Measurements from ENCODE around the gene FATE1. TPM values are rescaled to one million over a fixed set of nuclear protein-coding genes. Genes with fewer than 3 reads are reported as not detected.
"Not testable (repeated sequence)": the region's sequence is repeated elsewhere in the genome, so short reads cannot be mapped to it uniquely, and the experiment has no call there.

FATE1 gene
- not detected for total RNA-seq

DNA sequence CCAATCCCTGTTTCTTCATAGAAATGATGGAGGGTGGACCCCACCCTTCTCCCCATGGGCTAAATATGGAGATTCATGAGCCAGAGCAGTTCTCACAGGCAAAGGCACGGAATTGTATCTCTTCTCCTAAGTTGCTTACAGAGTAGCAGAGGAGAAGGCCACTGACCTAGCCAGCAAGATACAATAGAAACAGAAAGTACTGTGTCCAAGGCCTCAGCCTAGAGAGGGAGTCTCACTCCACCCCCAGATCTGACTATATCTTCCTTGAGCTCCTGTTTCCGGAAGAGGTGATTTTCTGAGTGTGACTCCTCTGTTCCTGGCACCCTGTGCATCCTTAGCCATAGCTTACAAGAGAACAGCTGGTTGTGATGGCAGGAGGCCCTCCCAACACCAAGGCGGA is at the start of gene FATE1:
Gene FATE1, plus strand, starts transcription at position 284 of the 400 bp plus-strand sequence. Its CDS starts 85 bp downstream, at position 369.
- no peaks in the 10 kb centered on the region for H3K4me1 Mint-ChIP-seq
- no peaks in the 10 kb centered on the region for H3K27me3 Mint-ChIP-seq
- DNase-seq: no peak
- H3K27ac Mint-ChIP-seq: no peak within 1 kb of the TSS
- no peaks in the 10 kb centered on the region for H3K9me3 Mint-ChIP-seq
- H3K4me3 Mint-ChIP-seq: no peak within 1 kb of the TSS
- CTCF ChIA-PET: no interaction called here
- POLR2A ChIA-PET: no interaction called here
- no peaks in the 10 kb centered on the region for H3K36me3 Mint-ChIP-seq (ENCODE audit: low read depth)

DNA sequence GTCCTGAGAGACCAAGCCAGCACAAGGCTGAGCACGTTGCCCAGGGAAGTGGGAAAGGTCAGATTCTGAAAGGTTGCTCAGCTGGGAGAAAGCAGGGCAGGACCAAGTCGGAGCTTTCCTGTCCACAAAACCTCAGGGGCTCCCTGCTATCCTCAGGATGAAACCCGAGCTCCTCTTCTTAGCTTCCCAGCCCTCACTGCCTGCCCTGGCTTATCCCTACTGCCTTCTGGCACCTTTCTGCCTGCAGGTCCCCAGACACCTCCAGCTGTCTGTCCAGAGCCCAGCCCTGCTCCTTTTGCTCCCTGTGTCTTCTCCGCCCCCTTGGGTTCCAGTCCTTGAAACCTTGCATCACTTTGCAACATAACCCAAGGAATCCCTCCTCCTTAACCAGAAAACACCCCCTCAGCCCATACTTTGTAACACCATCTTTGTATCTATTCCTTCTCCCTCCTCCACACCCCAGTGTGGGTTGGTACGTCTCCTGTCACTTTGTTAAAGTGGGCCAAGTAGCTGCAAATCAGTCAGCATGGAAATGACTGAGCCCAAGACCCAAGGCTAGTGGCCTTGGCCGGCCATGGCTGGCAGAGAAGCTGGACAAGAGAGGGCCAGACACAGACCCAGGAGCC is 40.6 kb upstream of the FATE1 start:
- no peak overlapping the region for H3K4me3 Mint-ChIP-seq
- no peak overlapping the region for H3K27ac Mint-ChIP-seq
- POLR2A ChIA-PET: no interaction called here
- H3K4me1 Mint-ChIP-seq: no peaks in the 10 kb centered on the region
- CTCF ChIA-PET: interaction anchor here (1.5 kb wide), 1 partner anchor 10 kb away, joined by 3 read pairs; no protein-coding TSS in a partner anchor
- no peaks in the 10 kb centered on the region for H3K36me3 Mint-ChIP-seq (ENCODE audit: low read depth)
- H3K27me3 Mint-ChIP-seq: no peaks in the 10 kb centered on the region
- no peaks in the 10 kb centered on the region for H3K9me3 Mint-ChIP-seq
- no peak for DNase-seq

DNA sequence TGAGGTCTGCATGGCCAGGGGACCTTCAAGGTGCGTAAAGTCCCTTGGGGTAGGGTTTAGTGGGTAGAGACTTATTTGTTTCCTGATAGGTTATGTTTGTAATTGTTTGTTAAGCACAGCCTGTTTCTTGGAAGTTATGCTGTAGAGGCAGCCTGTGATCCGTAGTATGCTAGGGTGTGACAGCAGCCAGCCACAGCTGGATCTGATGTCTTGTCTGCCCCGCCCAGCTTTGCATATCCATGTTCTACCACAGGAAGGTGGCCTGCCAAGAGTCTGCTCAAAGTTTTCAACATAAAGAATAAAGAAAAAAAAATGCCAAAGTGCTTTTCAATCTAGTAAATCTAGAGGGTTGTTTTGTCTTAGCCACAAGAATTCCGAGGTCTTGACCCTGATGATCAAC is 39.6 kb upstream of the FATE1 start:
- Mint-ChIP-seq H3K27me3 (no peaks in the 10 kb centered on the region), H3K4me1 (no peaks in the 10 kb centered on the region), H3K4me3 (no peak overlapping the region), H3K27ac (no peak overlapping the region), H3K36me3 (ENCODE audit: low read depth) (no peaks in the 10 kb centered on the region), H3K9me3 (no peaks in the 10 kb centered on the region)
- ChIA-PET POLR2A (no interaction called here), CTCF (no interaction called here)
- no peak for DNase-seq

GRCh38 chrX:151679798-151680402 is 35.9 kb upstream of the FATE1 start:
- CTCF ChIA-PET: no interaction called here

DNA sequence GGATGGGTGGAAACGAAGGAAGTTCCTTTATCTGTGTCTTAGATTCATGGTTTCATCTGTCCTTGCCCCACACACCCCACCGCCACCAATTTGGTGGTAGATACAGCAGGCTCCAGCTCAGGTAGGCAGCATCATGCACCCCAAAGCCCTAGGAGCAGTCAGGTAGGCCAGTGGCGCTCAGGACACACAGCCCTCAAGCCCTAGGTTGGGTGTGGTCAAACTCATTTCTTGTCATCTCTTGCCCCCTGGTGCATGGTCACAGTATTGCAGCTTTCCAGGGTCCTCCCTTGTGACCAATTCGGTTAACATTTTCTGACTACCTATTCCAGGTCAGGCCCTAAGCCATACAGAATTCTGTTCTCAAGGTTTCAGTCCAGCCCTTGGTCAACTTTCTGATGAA is 35.0 kb upstream of the FATE1 start:
- Mint-ChIP-seq H3K4me1 (peaks cover 7% of the 10 kb centered on the region), H3K4me3 (no peak overlapping the region), H3K36me3 (ENCODE audit: low read depth) (no peaks in the 10 kb centered on the region), H3K9me3 (no peaks in the 10 kb centered on the region), H3K27ac (no peak overlapping the region), H3K27me3 (peaks cover 15% of the 10 kb centered on the region)
- DNase-seq: peak; percentile 49
- ChIA-PET CTCF (no interaction called here), POLR2A (no interaction called here)

More at GRCh38 chrX:151679798-151680402, 35.9 kb upstream of the FATE1 start:
- H3K9me3 Mint-ChIP-seq: no peaks in the 10 kb centered on the region
- H3K4me1 Mint-ChIP-seq: peaks cover 7% of the 10 kb centered on the region
- no peak overlapping the region for H3K27ac Mint-ChIP-seq
- no peak overlapping the region for H3K4me3 Mint-ChIP-seq
- peaks cover 13% of the 10 kb centered on the region for H3K27me3 Mint-ChIP-seq
- H3K36me3 Mint-ChIP-seq (ENCODE audit: low read depth): no peaks in the 10 kb centered on the region
- POLR2A ChIA-PET: no interaction called here
- DNase-seq: no peak

GRCh38 chrX:151687635-151688034 is 28.2 kb upstream of the FATE1 start:
- peaks cover 11% of the 10 kb centered on the region for H3K27me3 Mint-ChIP-seq
- no peaks in the 10 kb centered on the region for H3K36me3 Mint-ChIP-seq (ENCODE audit: low read depth)
- CTCF ChIA-PET: no interaction called here
- H3K4me3 Mint-ChIP-seq: no peak overlapping the region
- H3K9me3 Mint-ChIP-seq: no peaks in the 10 kb centered on the region
- POLR2A ChIA-PET: no interaction called here
- peaks cover 7% of the 10 kb centered on the region for H3K4me1 Mint-ChIP-seq
- no peak for DNase-seq
- H3K27ac Mint-ChIP-seq: no peak overlapping the region

DNA sequence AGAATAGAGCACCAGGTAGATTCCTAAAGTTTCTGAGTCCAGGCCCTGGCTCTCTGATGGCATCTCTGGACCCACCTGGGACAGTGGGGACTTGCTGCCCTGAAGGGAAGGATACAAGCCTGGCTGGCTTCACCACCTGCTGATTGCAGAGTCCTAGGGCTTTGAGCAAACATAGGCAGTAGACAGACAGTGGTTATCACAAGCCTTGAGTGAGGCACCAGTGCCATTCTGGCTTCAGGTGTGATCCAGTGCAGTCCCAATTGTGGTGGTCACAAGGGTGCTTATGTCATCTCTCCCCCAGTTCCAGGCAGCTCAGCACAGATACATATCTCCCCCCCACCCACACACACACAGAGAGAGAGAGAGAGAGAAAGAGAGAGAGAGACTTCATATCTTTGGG is 27.1 kb upstream of the FATE1 start:
- DNase-seq: no peak
- CTCF ChIA-PET: no interaction called here
- Mint-ChIP-seq H3K9me3 (no peaks in the 10 kb centered on the region), H3K36me3 (ENCODE audit: low read depth) (no peaks in the 10 kb centered on the region), H3K4me3 (no peak overlapping the region), H3K27me3 (peaks cover 10% of the 10 kb centered on the region), H3K27ac (no peak overlapping the region), H3K4me1 (no peaks in the 10 kb centered on the region)
- POLR2A ChIA-PET: no interaction called here

DNA sequence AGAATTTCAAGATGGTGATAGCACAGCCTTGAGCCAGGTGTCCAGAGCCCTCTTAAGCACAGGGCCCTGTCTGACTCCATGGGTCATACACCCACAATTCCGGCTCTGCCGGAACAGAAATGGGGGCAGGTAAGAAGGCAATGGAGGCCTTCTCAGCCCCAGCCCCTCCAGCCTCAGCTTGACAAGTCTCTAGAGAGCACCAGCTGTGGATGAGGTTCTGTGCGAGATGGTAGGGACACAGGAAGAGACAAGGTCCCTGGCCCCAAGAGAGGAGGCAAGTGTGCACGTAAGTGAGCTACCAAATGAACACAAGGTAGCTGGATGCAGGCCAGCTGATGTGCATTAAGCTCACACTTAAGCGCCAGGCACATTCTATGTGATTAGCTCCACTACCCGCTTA is 23.0 kb upstream of the FATE1 start:
- H3K36me3 Mint-ChIP-seq (ENCODE audit: low read depth): no peaks in the 10 kb centered on the region
- CTCF ChIA-PET: no interaction called here
- no peak for DNase-seq
- no peak overlapping the region for H3K27ac Mint-ChIP-seq
- POLR2A ChIA-PET: no interaction called here
- peaks cover 18% of the 10 kb centered on the region for H3K27me3 Mint-ChIP-seq
- no peaks in the 10 kb centered on the region for H3K4me1 Mint-ChIP-seq
- H3K4me3 Mint-ChIP-seq: no peak overlapping the region
- H3K9me3 Mint-ChIP-seq: no peaks in the 10 kb centered on the region

GRCh38 chrX:151694121-151694520 is 21.7 kb upstream of the FATE1 start:
- POLR2A ChIA-PET: no interaction called here
- H3K27ac Mint-ChIP-seq: no peak overlapping the region
- H3K4me1 Mint-ChIP-seq: no peaks in the 10 kb centered on the region
- DNase-seq: no peak
- peaks cover 18% of the 10 kb centered on the region for H3K27me3 Mint-ChIP-seq
- no peaks in the 10 kb centered on the region for H3K36me3 Mint-ChIP-seq (ENCODE audit: low read depth)
- no peak overlapping the region for H3K4me3 Mint-ChIP-seq
- no peaks in the 10 kb centered on the region for H3K9me3 Mint-ChIP-seq
- CTCF ChIA-PET: no interaction called here

GRCh38 chrX:151694661-151695582 is 20.9 kb upstream of the FATE1 start, which contains the start of gene PRRG3:
Gene PRRG3 (plus strand): TSS chrX:151695458. CDS start chrX:151698815, 3,357 bp downstream.
- POLR2A ChIA-PET: no interaction called here
- H3K4me3 Mint-ChIP-seq: no peak within 1 kb of the TSS
- H3K9me3 Mint-ChIP-seq: no peaks in the 10 kb centered on the region
- no peaks in the 10 kb centered on the region for H3K4me1 Mint-ChIP-seq
- peaks cover 18% of the 10 kb centered on the region for H3K27me3 Mint-ChIP-seq
- no peak for DNase-seq
- H3K27ac Mint-ChIP-seq: no peak within 1 kb of the TSS
- no peaks in the 10 kb centered on the region for H3K36me3 Mint-ChIP-seq (ENCODE audit: low read depth)
- CTCF ChIA-PET: no interaction called here

- peaks cover 18% of the 10 kb centered on the region for H3K27me3 Mint-ChIP-seq
- POLR2A ChIA-PET: no interaction called here
- DNase-seq: no peak
- no peak overlapping the region for H3K27ac Mint-ChIP-seq
- H3K36me3 Mint-ChIP-seq (ENCODE audit: low read depth): no peaks in the 10 kb centered on the region
- H3K4me3 Mint-ChIP-seq: no peak overlapping the region
- CTCF ChIA-PET: no interaction called here
- H3K9me3 Mint-ChIP-seq: no peaks in the 10 kb centered on the region
- H3K4me1 Mint-ChIP-seq: no peaks in the 10 kb centered on the region
Measured at GRCh38 chrX:151695583-151696340, 20.1 kb upstream of the FATE1 start.

- H3K4me1 Mint-ChIP-seq; H3K4me3 Mint-ChIP-seq; POLR2A ChIA-PET; CTCF ChIA-PET; DNase-seq; H3K36me3 Mint-ChIP-seq (ENCODE audit: low read depth); H3K9me3 Mint-ChIP-seq; H3K27ac Mint-ChIP-seq: not testable (repeated sequence)
- peaks cover 18% of the 10 kb centered on the region for H3K27me3 Mint-ChIP-seq
Measured at GRCh38 chrX:151697082-151697481, 18.8 kb upstream of the FATE1 start.

- CTCF ChIA-PET: interaction anchor here (0.7 kb wide), 1 partner anchor 13 kb away, joined by 3 read pairs; no protein-coding TSS in a partner anchor
- Mint-ChIP-seq H3K9me3 (no peaks in the 10 kb centered on the region), H3K4me3 (no peak overlapping the region), H3K27ac (no peak overlapping the region), H3K27me3 (peaks cover 18% of the 10 kb centered on the region), H3K4me1 (no peaks in the 10 kb centered on the region), H3K36me3 (ENCODE audit: low read depth) (no peaks in the 10 kb centered on the region)
- no peak for DNase-seq
- POLR2A ChIA-PET: no interaction called here
Measured at GRCh38 chrX:151697522-151697921, 18.3 kb upstream of the FATE1 start.

Measured in activated CD4-positive, alpha-beta T cell treated with anti-CD3 and anti-CD28 coated beads, Interleukin-2, amount 10 ng/mL, durations not matched to agents 7 days and 5 days (primary cell).